Measurements from ENCODE around the gene AXIN2. TPM values are rescaled to one million over a fixed set of nuclear protein-coding genes. Genes with fewer than 3 reads are reported as not detected.
"Not testable (repeated sequence)": the region's sequence is repeated elsewhere in the genome, so short reads cannot be mapped to it uniquely, and the experiment has no call there.

Gene AXIN2
- total and polyA plus RNA-seq, 10 of the 15 experiments (the other 5 are each of a cell fraction or from before 2014, with no cell fraction given), result 0.47 to 7.8 (median 3.1) TPM

DNA sequence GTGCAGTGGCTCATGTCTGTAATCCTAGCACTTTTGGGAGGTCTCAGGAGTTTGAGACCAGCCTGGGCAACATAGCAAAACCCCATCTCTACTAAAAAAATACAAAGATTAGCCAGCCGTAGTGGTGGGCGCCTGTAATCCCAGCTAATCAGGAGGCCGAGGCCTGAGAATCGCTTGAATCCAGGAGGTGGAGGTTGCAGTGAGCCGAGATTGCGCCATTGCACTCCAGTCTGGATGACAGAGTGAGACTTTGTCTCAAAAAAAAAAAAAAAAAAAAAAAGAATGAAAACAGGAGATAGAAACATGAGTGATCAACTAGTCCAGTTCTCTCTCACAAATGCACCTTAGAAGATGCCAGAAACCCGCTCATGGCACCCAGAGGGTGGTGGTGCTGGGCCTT is 34.6 kb downstream of the AXIN2 start:
- H3K9ac ChIP-seq (ENCODE audit: control insufficient read depth, insufficient read depth, low read length); H3K4me3 ChIP-seq; H3K79me2 ChIP-seq (ENCODE audit: control insufficient read depth, insufficient read depth, low read length); intact Hi-C loops (cut with micrococcal nuclease; ENCODE audit: unreplicated experiment); H2AFZ ChIP-seq (ENCODE audit: control insufficient read depth, low read depth, low read length); CTCF ChIA-PET; RAD21 ChIA-PET (ENCODE audit: unreplicated experiment); DNase-seq (ENCODE audit: low read depth, low spot score); POLR2A ChIA-PET; H3K27ac ChIP-seq (ENCODE audit: control insufficient read depth, insufficient read depth); H4K20me1 ChIP-seq (ENCODE audit: control insufficient read depth, insufficient read depth); H3K36me3 ChIP-seq (ENCODE audit: control insufficient read depth in 2 of 2, insufficient read depth in 2 of 2, low read length in 1 of 2); H3K4me1 ChIP-seq (ENCODE audit: control insufficient read depth, insufficient read depth, low read length); ATAC-seq; H3K9me3 ChIP-seq (replicated peaks; ENCODE audit: control insufficient read depth, insufficient read depth, low read length); SMC1A ChIA-PET (ENCODE audit: uncharacterized antibody, unreplicated experiment); FAIRE-seq; in situ Hi-C loops (cut with MboI); BruUV-seq (replicated peaks); H3K4me2 ChIP-seq (ENCODE audit: control insufficient read depth, insufficient read depth); H3K27me3 ChIP-seq (replicated peaks in 1 of 2; ENCODE audit: control insufficient read depth in 2 of 2, insufficient read depth in 2 of 2, low read length in 1 of 2): not testable (repeated sequence)
- WGBS (ENCODE audit: insufficient coverage, insufficient replicate concordance, low lambda C conversion rate, missing lambda C conversion rate), result 42% methylated on average over 6 of the region's 7 CpGs

- Histone ChIP-seq H3K4me3 (no peak overlapping the region), H3K79me2 (ENCODE audit: control insufficient read depth, insufficient read depth, low read length) (no peaks in the 10 kb centered on the region), H3K9ac (ENCODE audit: control insufficient read depth, insufficient read depth, low read length) (no peak overlapping the region), H3K4me1 (ENCODE audit: control insufficient read depth, insufficient read depth, low read length) (no peaks in the 10 kb centered on the region), H3K27me3 (replicated peaks in 1 of 2; ENCODE audit: control insufficient read depth in 2 of 2, insufficient read depth in 2 of 2, low read length in 1 of 2) (no peaks in the 10 kb centered on the region), H3K4me2 (ENCODE audit: control insufficient read depth, insufficient read depth) (no peak overlapping the region), H2AFZ (ENCODE audit: control insufficient read depth, low read depth, low read length) (no peak overlapping the region), H3K9me3 (replicated peaks; ENCODE audit: control insufficient read depth, insufficient read depth, low read length) (no peaks in the 10 kb centered on the region), H4K20me1 (ENCODE audit: control insufficient read depth, insufficient read depth) (no peaks in the 10 kb centered on the region), H3K36me3 (ENCODE audit: control insufficient read depth in 2 of 2, insufficient read depth in 2 of 2, low read length in 1 of 2) (no peaks in the 10 kb centered on the region), H3K27ac (ENCODE audit: control insufficient read depth, insufficient read depth) (no peak overlapping the region)
- no peak for ATAC-seq
- TF ChIP-seq CEBPB (IDR thresholded peaks at IDR 0.05; ENCODE audit: borderline replicate concordance in 1 of 2, low read depth in 2 of 2, low read length in 2 of 2) (no peak), SREBF2 (IDR thresholded peaks at IDR 0.05; ENCODE audit: low read length) (no peak)
- TF ChIP-seq, protein P1, sequence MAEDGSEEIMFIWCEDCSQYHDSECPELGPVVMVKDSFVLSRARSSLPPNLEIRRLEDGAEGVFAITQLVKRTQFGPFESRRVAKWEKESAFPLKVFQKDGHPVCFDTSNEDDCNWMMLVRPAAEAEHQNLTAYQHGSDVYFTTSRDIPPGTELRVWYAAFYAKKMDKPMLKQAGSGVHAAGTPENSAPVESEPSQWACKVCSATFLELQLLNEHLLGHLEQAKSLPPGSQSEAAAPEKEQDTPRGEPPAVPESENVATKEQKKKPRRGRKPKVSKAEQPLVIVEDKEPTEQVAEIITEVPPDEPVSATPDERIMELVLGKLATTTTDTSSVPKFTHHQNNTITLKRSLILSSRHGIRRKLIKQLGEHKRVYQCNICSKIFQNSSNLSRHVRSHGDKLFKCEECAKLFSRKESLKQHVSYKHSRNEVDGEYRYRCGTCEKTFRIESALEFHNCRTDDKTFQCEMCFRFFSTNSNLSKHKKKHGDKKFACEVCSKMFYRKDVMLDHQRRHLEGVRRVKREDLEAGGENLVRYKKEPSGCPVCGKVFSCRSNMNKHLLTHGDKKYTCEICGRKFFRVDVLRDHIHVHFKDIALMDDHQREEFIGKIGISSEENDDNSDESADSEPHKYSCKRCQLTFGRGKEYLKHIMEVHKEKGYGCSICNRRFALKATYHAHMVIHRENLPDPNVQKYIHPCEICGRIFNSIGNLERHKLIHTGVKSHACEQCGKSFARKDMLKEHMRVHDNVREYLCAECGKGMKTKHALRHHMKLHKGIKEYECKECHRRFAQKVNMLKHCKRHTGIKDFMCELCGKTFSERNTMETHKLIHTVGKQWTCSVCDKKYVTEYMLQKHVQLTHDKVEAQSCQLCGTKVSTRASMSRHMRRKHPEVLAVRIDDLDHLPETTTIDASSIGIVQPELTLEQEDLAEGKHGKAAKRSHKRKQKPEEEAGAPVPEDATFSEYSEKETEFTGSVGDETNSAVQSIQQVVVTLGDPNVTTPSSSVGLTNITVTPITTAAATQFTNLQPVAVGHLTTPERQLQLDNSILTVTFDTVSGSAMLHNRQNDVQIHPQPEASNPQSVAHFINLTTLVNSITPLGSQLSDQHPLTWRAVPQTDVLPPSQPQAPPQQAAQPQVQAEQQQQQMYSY (CRISPR knock-in tag; IDR thresholded peaks at IDR 0.05), result no peak
- intact Hi-C loops (cut with micrococcal nuclease; ENCODE audit: unreplicated experiment) (no loop called here), in situ Hi-C loops (cut with MboI) (no loop called here)
- 29% methylated on average over 16 of the region's 16 CpGs for WGBS (ENCODE audit: insufficient coverage, insufficient replicate concordance, low lambda C conversion rate, missing lambda C conversion rate)
- ChIA-PET POLR2A (interaction anchor here (0.6 kb wide), 2 partner anchors 14 to 369 kb away, joined by 4 to 8 read pairs; no protein-coding TSS in a partner anchor), RAD21 (ENCODE audit: unreplicated experiment) (no interaction called here), SMC1A (ENCODE audit: uncharacterized antibody, unreplicated experiment) (interaction anchor here (0.6 to 0.8 kb wide), 2 partner anchors 16 to 1732 kb away, joined by 3 to 6 read pairs; no protein-coding TSS in a partner anchor), CTCF (interaction anchor here (0.6 kb wide), 1 partner anchor 105 kb away, joined by 6 read pairs; no protein-coding TSS in a partner anchor)
- BruUV-seq (replicated peaks), result no TSS peak
- no peak for DNase-seq (ENCODE audit: low read depth, low spot score)
- FAIRE-seq, result no peak
These were observed 37.4 kb downstream of the AXIN2 start for GRCh38 chr17:65523853-65524664.
